Measurements from ENCODE around the gene ERC1.
"Not testable (repeated sequence)": the region's sequence is repeated elsewhere in the genome, so short reads cannot be mapped to it uniquely, and the experiment has no call there.

The ERC1 gene

DNA sequence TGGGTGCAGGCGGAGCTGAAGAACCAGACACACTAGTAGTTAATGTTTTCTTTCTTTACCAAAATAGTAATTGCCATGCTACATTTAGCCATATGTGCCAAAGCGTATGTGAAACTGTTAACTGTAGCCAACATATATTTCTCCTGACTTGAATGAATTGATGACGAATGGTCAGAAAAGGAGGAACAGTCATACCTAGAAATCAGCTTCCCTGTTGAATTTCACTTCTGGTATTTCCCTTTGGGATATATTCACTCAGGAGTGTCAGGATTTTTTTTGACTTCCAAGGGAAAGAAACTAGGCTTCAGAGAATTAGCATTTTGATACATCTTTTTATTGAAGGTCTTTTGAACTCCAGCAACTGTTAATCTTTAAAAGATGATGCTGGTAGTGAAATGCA is 87.0 kb downstream of the ERC1 start:
- no peak for DNase-seq (ENCODE audit: low read depth)

DNA sequence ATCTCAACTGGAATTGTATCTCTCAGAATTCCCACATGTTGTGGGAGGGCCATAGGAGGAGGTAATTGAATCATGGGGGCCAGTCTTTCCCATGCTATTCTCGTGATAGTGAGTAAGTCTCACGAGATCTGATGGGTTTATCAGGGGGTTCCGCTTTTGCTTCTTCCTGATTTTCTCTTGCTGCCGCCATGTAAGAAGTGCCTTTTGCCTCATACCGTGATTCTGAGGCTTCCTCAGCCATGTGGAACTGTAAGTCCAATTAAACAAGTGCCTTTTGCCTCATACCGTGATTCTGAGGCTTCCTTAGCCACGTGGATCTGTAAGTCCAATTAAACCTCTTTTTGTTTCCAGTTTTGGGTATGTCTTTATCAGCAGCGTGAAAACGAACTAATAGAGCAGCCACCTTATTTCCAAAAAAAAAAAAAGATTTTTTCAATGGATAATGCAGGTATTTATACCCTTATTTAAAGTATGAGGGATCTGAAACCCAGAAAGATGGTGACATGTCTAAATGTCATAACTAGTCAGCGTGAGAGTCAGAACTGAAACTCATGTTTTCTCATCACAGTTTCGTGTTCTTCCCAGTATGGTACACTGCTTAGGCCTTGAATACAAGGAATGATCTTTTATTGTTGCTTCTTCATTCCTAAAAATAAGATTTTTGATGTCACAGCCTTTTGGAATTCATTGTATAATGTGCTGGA is 89.6 kb downstream of the ERC1 start:
- no peak for DNase-seq (ENCODE audit: low read depth)

DNA sequence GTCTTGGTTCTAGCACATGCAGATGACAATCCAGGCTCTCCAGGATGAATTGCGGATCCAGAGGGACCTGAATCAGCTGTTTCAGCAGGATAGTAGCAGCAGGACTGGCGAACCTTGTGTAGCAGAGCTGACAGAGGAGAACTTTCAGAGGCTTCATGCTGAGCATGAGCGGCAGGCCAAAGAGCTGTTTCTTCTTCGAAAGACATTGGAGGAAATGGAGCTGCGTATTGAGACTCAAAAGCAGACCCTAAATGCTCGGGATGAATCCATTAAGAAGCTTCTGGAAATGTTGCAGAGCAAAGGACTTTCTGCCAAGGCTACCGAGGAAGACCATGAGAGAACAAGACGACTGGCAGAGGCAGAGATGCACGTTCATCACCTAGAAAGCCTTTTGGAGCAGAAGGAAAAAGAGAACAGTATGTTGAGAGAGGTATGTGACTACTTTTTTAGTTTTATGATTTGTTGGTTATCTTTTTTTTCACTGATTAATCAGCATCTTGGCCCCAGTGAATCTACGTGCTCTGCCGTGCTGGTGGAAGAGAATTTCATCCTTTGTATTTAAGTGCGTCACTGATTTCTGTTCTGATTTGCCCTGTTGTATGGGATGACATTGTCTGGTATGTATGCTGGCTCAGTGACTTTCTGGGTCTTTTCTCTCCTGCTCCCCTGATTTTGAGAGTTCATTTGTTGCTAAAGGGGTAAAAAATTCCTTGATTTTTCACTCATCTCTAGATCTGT is 92.3 kb downstream of the ERC1 start:
- DNase-seq (ENCODE audit: low read depth): no peak

DNA sequence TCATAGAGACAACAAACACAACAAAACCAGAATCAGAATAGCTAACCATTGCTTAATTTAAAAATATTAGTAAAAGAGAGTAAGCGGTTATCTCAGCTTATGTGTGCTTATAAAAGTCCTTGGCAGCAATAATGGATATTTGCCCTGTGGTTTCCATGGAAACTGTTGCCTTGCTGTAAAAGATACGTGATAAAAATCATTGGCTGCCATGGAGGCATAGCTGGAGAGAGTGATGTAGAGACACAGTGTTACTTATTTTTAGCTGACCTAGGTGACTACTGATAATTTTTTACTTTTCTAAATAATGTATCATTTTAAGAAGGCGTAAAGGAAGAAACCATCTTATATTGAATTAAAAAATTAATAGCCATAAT is 92.9 kb downstream of the ERC1 start:
- DNase-seq (ENCODE audit: low read depth): peak; percentile 79

DNA sequence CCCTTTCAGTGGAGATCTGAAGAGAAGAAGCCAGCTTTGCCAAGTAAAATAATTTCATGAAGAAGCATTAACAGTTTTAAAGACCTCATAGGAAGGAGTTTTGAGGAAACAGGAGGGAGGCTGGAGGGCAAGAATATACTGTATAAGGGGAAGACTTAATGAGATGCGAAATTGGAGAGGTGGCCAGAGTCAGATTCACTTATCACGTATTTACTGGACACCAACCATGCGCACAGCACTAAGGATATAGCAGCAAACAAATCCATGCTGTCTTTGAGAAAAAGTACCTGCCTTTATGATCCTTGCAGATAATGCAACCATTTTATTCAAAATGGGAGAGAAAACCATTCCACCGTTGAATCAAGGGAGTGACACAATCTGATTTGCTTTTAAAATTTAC is 100.3 kb downstream of the ERC1 start:
- DNase-seq (ENCODE audit: low read depth): no peak

DNA sequence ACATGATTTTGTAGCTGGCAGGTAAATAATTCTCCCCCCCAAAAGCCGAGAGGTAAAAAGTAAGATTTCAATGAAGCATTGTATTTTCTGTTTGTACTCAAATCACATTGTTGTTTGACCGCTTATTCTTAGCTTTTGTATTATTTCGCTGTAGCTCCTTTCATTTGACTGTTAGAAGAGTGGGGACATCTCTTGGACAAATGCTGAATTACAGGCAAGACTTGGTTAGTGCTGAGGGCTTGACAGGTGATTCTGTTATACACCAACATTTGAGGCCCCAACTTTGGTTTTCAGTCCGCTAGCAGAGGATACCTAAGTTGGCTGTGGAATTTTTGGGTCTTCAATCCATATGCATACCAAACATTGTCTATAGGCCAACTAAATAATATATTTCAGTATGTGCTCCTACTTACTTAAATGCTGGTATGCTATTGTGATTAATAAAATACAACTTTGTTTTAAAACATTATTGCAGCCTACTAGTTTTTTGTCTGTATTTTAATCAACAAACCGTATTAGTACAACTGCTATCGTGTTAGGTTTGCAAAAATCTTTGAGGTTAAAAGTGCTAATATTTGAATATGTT is 102.2 kb downstream of the ERC1 start:
- peak; percentile 65 for DNase-seq (ENCODE audit: low read depth)

DNA sequence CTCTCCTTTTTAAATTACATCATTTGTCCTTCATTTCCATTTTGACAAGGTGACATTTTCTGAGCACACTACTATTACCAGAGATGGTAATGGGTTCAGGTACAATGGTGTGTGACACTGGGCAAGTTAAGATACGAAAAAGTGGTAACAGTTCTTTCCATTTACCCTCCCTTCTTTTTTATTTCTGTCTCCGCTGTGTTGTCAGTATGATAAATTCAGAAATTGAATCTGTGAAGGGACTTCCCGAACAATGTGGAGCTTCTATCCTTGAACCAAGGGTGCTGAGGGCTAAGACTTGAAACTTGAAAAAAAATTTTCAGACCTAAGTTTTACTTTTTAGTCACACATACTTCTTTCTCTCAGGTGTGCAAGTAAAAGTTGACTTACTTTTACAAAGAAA is 103.7 kb downstream of the ERC1 start:
- DNase-seq (ENCODE audit: low read depth): no peak

DNA sequence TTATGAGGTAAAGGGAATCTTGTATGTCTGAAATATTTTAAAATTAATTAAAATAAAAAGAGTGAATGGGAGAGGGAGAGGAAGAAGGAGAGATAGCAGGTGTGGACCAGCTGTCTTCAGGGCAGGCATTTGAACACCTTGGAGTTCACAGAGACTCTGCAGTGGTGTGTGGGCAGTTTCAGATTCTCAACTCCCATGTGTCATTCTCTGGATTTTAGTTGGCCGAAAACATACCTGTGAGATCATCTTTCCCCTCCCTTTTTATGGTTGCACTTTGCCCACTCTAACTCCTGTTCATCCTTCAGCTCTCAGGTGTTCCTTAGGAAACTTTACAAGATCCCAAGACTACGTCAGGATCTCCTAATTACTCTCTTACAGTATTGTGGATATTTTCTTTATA is 108.1 kb downstream of the ERC1 start:
- no peak for DNase-seq (ENCODE audit: low read depth)

DNA sequence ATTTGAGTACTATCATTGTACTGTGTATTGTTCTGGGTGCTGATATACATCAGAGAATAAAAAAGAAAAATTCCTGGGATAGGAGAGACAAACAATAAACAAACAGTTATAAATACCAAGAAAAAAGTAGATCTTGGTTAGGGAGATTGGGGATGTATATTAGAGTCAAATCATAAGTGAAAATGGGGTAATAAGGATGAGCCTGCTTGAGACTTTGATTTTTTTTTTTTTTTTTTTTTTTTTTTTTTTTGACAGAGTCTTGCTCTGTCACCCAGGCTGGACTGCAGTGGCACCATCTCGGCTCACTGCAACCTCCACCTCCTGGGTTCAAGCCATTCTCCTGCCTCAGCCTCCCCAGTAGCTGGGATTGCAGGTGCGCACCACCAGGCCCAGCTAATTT is 108.6 kb downstream of the ERC1 start:
- DNase-seq (ENCODE audit: low read depth): not testable (repeated sequence)

DNA sequence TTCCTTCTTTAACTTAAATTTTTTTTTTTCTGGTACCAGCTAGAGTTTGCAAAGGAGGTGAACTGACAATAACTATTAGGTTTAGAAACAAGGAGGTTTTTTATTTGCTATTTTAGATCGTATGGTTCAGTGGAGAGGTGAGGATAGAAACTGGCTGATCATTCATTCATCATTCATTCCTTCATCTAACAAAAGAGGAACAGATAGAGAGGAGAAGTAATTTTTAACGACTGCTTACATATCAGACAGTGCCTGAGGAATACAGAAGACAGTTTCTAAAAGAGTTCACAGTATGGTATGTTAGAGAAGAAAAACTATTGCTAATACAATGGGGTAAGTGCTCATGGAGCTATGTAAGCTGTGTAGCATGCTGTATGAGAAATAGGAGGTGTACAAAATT is 111.1 kb downstream of the ERC1 start:
- no peak for DNase-seq (ENCODE audit: low read depth)

DNA sequence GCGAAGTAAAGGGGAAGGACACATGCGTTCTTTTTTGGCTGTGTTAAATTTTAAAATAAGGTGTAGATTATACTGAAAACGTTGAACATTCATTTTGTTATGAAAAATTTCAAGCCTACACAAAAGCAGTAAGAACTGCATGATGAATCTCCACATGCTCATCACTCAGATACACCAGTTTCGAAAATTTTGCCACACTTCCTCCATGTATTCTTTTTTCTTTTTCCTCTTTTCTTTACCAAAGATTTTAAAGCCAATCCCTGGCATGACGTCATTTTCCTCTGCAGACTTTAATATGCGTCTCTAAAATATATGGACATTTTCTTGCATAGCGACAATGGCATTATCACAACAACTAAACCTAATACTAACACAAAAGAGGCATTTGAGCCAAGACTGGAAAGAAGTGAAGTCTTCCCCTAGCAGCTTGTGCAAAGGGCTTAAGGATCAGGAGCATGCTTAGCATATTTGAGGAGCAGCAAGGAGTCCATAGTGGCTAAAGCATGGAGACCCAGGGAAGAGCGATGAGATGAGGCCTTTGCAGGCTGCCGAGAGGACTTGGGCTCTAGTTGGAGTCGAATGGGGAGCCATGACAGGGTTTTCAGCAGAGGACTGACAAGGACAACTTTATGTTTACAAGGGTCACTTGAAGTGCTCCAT is 111.9 kb downstream of the ERC1 start:
- no peak for DNase-seq (ENCODE audit: low read depth)

DNA sequence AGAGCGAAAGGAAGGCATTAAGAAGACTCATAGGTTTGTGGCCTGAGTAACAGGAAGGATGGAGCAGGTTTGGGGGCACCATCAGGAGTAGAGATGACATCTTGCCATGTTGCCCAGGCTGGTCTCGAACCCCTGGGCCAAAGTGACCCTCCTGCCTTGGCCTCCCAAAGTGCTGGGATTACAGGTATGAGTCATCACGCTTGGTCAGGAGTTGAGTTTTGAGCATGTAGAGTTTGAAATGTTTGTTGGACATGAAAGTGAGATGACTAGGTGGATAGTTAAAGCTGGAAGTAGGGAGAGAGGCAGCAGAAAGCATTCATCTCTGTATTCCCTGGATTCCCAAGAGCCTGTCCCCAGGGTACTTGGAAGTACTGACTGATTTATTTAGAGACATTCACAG is 112.6 kb downstream of the ERC1 start:
- DNase-seq (ENCODE audit: low read depth): peak; percentile 16

DNA sequence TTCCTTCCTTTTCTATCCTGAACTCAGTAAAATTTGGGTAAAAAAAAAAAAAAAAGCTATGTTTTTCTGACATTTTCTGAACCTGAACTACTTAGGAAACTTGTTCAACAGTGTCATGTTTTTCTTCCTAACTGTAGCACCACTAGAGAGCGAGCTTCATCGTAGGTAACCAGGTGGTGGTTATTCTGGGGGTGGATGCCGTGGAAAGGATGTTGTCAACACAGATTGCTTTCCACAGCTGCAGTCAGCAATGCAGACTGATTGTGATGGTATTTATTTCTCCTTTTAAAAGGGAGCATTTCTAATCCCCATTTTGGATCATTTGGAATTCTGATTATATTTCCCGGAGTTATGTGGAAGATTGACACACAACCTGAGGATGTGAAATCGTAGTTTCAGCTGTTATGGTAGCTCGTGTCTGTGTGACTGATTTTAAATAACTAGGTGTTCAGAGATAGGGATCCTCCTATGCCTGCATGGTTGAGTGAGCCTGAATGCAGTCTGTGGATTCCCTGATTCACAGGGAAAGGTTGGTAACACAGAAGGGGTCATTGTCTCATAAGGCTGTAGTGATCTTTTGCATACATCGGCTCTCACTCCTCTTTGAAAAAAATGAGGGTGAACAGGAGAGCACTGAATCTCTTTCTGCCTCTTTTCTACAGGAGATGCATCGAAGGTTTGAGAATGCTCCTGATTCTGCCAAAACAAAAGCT is 113.2 kb downstream of the ERC1 start:
- no peak for DNase-seq (ENCODE audit: low read depth)

DNA sequence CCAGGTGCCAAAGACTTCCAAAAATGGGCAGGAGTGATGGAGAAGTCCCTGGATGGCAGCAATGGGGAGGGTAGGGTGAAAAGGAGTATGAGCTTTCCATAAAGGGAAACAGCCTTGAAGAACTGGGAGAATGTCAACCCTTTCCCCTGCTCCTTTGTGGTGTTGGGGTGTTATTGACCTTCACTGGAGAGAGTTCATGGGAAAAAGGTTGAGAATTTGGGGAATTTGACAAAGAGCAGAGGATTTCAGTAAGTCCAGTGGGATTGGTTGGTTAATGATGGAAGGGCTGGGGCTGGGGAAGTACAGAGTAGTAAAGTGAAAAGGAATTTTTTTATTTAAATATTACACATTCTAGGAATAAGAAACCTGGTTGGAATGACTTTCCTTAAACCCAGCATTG is 116.6 kb downstream of the ERC1 start:
- peak; percentile 81 for DNase-seq (ENCODE audit: low read depth)

DNA sequence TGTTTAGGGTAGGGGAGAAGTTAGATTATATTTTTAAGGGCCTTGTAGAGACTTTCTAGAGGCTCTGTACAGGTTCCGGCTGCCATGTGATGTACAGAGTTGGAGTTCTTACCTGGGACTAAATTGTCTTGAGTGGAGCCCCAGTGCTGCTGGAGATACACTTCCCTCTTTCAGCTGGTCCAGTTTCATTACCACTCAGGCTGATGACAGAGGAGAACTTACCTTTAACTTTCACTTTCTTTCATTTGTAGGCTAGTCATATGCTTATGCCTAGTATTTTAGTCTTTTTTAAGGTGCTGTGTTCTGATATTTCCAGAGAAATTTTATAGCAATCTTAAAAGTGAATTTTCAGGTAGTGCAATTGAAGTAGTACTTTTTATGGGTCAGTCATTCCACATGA is 117.3 kb downstream of the ERC1 start:
- DNase-seq (ENCODE audit: low read depth): no peak

DNA sequence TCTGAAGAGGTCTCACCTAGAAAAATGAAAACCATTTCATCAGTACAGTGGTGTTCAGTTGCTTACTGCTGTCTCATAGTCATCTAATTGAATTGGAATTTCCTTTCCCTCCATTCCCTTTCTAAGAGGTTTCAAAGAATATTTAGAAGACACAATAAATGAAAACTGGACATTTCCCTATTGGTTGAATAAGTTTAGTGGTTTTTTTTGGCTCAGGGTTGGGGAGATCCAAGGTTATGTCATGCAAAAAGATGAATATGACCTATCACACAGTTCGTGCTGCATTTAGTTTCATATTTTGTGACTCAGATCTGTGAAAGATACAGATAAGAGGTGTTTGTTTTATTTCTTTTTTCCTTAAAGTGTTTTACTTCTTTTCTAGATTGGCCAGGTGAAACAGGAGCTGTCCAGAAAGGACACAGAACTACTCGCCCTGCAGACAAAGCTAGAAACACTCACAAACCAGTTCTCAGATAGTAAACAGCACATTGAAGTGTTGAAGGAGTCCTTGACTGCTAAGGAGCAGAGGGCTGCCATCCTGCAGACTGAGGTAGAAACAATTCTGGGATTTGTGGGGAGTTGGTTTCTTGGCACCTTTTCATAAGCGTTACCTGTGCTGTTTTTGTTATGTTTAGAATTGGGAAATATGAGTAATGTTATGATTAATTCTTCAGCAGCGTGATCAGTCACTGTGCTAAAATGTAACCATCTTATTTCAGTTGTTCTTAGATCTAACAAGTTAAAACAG is 124.6 kb downstream of the ERC1 start:
- DNase-seq (ENCODE audit: low read depth): peak; percentile 84

DNA sequence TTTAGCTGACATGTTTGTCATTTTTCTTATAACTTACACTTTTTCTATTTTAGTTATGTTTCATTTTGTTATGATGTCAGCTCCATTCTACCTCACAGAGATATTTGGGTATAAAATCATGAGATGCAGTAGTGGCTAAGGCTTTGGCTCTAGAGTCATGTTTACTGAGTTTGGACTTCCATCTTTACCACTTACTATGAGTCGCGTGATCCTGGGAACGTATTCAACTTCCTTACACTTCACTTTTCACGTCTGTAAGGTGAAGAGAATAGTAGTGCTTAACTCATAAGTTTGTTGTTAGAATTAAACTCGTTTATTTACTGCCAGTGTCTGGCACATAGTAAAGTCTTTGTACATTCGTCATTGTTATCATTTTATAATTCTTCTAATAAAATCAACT is 126.3 kb downstream of the ERC1 start:
- DNase-seq (ENCODE audit: low read depth): peak; percentile 21

DNA sequence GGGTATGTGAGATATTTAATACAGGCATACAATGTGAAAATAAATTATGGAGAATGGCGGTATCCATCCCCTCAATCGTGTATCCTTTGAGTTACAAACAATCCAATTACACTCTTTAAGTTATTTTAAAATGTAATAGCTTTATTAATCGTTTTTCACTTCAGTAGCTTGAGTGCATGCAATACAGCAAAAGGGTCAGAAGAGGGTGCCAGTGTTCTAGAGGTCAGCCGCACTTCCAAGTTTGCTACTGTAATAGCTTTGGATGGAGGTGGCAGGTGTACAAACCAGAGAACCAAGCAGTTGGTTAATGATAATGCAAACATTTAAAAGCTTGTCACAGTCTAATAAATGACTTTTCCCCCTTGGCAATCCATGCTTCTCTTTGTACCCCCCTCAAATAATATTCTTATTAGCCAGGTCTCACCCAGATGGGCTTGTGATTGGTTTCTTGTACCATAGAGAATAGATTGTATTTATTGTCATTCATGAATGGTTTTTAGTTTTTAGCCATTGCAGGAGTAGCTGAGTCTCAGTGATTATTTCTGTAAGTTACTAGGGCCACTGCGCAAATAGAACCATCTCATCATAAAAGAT is 127.0 kb downstream of the ERC1 start:
- peak; percentile 77 for DNase-seq (ENCODE audit: low read depth)

DNA sequence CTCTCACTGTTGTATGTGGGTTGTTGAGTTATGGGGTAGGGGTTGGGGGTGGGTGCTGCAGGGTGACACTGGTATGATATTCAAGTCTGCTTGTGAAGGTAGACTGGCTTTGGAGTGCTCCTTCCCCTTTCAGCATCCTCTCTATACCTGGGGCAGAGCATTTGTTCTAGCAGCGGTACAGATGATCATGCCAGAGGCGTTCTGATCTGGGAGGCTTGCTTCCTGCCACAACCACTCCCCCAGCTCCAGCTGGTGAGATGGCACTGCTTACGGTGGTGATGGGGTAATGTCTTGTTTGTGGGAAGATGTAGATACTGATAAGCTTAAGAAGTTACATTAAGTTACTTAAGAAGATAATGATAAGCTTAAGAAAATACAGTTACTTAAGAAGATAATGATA is 131.8 kb downstream of the ERC1 start:
- peak; percentile 30 for DNase-seq (ENCODE audit: low read depth)

DNA sequence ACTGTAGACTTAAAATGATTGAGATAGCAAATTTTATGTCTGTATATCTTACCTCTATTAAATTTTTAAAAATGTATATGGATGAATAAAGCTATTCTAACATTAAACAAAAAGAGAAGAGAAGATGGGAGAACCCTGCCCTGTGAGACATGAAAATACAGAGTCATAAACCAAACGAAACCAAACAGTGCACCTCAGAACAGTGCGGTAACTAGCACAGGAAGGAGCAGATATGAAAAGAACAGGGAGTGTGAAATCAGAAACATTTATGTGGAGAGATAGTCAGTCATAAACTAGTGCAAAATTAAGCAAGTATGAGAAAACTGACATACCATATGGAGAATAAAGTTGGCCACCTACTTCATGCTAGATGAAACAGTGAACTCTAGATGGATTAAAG is 135.1 kb downstream of the ERC1 start:
- DNase-seq (ENCODE audit: low read depth): no peak

DNA sequence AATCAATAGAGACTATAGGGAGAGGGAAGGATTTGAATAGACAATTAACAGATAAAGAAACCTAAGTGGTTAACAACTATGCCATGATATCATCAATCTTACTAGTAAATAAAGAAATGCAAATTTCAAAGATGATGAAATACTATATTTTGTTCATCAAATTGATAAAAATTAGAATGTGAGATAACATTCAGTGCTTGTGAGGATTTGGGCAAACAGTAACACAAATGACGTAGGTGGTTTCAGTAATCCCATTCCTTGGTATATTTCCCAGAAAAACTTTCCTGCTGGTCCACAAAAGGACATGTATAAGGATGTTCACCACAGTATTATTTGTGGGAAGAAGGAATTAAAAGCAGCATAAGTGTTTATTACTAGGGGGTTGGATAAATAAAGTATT is 136.0 kb downstream of the ERC1 start:
- no peak for DNase-seq (ENCODE audit: low read depth)
